Endothelial cell of umbilical vein (primary cell): ENCODE data around the gene ITGA1. TPM values are rescaled to one million over a fixed set of nuclear protein-coding genes. Genes with fewer than 3 reads are reported as not detected.

Experiments
- BruUV-seq: library from RNA; stranded (reverse); fragments of 400-500 nt; replicated peaks from 2 replicates; lab custom pipeline; 2021; lab: Mats Ljungman, UMichigan
- CTCF ChIA-PET: fragments of 300-600, 350-600 bp; sonication (Branson Sonifier 250); formaldehyde crosslinking; loops from one replicate; lab custom pipeline; 2021; ENCODE audit warnings: antibody characterized with exemption, inconsistent platforms; lab: Charles Lee
- POLR2A ChIA-PET: fragments of 300-600, 350-600 bp; sonication (Branson Sonifier 250); formaldehyde crosslinking; loops from one replicate; lab custom pipeline; 2021; ENCODE audit warnings: antibody characterized with exemption, inconsistent platforms; lab: Charles Lee
- DNase-seq: peaks from one replicate; pipeline ENCODE4 v3.0.0-alpha.2; 2011; ENCODE audit warnings: low read depth, low spot score
- FAIRE-seq: peaks from 2 replicates; lab custom pipeline; 2011; peaks lifted over from hg19 to GRCh38; lab: Jason Lieb, UNC
- H2AFZ ChIP-seq: 2 replicates; pipeline ENCODE4 v1.6.0; 2012; ENCODE audit warnings: low read depth, low read length, control low read depth, inconsistent platforms
- H3K27ac ChIP-seq: 2 replicates; pipeline ENCODE4 v1.5.1; 2011; ENCODE audit warnings: low read depth, mild to moderate bottlenecking, control low read depth, low read length, moderate library complexity; ENCODE audit not compliant: insufficient read depth
- H3K27me3 ChIP-seq, 2 experiments: 2 replicates each; pipeline versions ENCODE4 v1.6.0 to v1.6.1; 2011; ENCODE audit warnings: low read length in 2 of 2, mixed read lengths in 1 of 2; ENCODE audit not compliant: control insufficient read depth in 2 of 2, insufficient read depth in 2 of 2
- H3K36me3 ChIP-seq, 2 experiments: 2 replicates in 1 of 2; 3 replicates in 1 of 2; pipeline ENCODE4 v1.5.1; 2011; ENCODE audit warnings: low read length in 2 of 2, mild to moderate bottlenecking in 1 of 2, moderate library complexity in 1 of 2; ENCODE audit not compliant: control insufficient read depth in 2 of 2, insufficient read depth in 2 of 2; ENCODE audit errors: extremely low read depth in 1 of 2
- H3K4me1 ChIP-seq: 3 replicates; pipeline ENCODE4 v1.5.1; 2011; ENCODE audit warnings: mild to moderate bottlenecking, low read length; ENCODE audit not compliant: control insufficient read depth, insufficient read depth; ENCODE audit errors: extremely low read depth
- H3K4me2 ChIP-seq: 2 replicates; pipeline ENCODE4 v1.6.1; 2011; ENCODE audit warnings: low read length, control low read depth, mixed read lengths; ENCODE audit not compliant: insufficient read depth
- H3K4me3 ChIP-seq, 3 experiments: fragments of 200-600 bp in 1 of 3; sonication (generic), shearing (Covaris generic) in 1 of 3; replicated peaks in 1 of 3; 2 replicates each; pipeline ENCODE4 v1.5.1; 2011 to 2016; ENCODE audit warnings: control low read depth in 3 of 3, low read length in 3 of 3, mild to moderate bottlenecking in 2 of 3, inconsistent platforms in 1 of 3, low read depth in 1 of 3, moderate library complexity in 1 of 3; ENCODE audit not compliant: insufficient read depth in 1 of 3
- H3K79me2 ChIP-seq: 2 replicates; pipeline ENCODE4 v1.6.0; 2012; ENCODE audit warnings: low read length, inconsistent platforms; ENCODE audit not compliant: control insufficient read depth, insufficient read depth
- H3K9ac ChIP-seq: replicated peaks from 2 replicates; pipeline ENCODE3; 2011; ENCODE audit warnings: low read length, control low read depth; ENCODE audit not compliant: insufficient read depth; ENCODE audit errors: extremely low read depth
- H3K9me1 ChIP-seq: replicated peaks from 3 replicates; pipeline ENCODE4 v1.6.0; 2011; ENCODE audit warnings: mild to moderate bottlenecking, low read length; ENCODE audit not compliant: control insufficient read depth, insufficient read depth; ENCODE audit errors: extremely low read depth
- H3K9me3 ChIP-seq: replicated peaks from 2 replicates; pipeline ENCODE4 v1.5.1; 2012; ENCODE audit warnings: low read length, inconsistent platforms; ENCODE audit not compliant: control insufficient read depth, insufficient read depth
- H4K20me1 ChIP-seq: replicated peaks from 2 replicates; pipeline ENCODE3; 2011; ENCODE audit warnings: mild to moderate bottlenecking, low read length; ENCODE audit not compliant: control insufficient read depth, insufficient read depth; ENCODE audit errors: extremely low read depth
- CTCF ChIP-seq, 2 donors: IDR thresholded peaks; 1 replicate in 1 of 2; 2 replicates in 1 of 2; pipeline ENCODE4 v1.5.1; 2011; ENCODE audit warnings: low read length in 2 of 2, mild to moderate bottlenecking in 2 of 2, moderate library complexity in 2 of 2, control low read depth in 1 of 2, inconsistent platforms in 1 of 2, low read depth in 1 of 2; ENCODE audit not compliant: insufficient read depth in 1 of 2; ENCODE audit errors: extremely low read depth in 1 of 2
- EZH2 ChIP-seq: IDR thresholded peaks from 2 replicates; pipeline ENCODE4 v1.6.1; 2012; ENCODE audit warnings: borderline replicate concordance, low read depth, mild to moderate bottlenecking, moderate library complexity, low read length, inconsistent platforms; ENCODE audit not compliant: severe bottlenecking
- FOS ChIP-seq: IDR thresholded peaks from 2 replicates; pipeline ENCODE4 v1.6.1; 2011; ENCODE audit warnings: mild to moderate bottlenecking, low read length, moderate library complexity, borderline replicate concordance; ENCODE audit not compliant: insufficient read depth
- GATA2 ChIP-seq: IDR thresholded peaks from 2 replicates; pipeline ENCODE4 v1.7.0; 2011; ENCODE audit warnings: low read depth, mild to moderate bottlenecking, moderate library complexity, mixed read lengths, low read length; ENCODE audit not compliant: insufficient read length, insufficient read depth
- JUN ChIP-seq: IDR thresholded peaks from 2 replicates; pipeline ENCODE4 v1.6.1; 2011; ENCODE audit warnings: borderline replicate concordance, low read depth; ENCODE audit not compliant: insufficient read length, insufficient read depth
- MAX ChIP-seq: IDR thresholded peaks from 2 replicates; pipeline ENCODE4 v1.6.1; 2011; ENCODE audit not compliant: insufficient read depth, insufficient read length
- MYC ChIP-seq: IDR thresholded peaks from one replicate; pipeline ENCODE4 v1.6.1; 2011; ENCODE audit warnings: mild to moderate bottlenecking, low read depth, low read length
- POLR2A ChIP-seq: IDR thresholded peaks from 2 replicates; pipeline ENCODE4 v1.6.1; 2012; ENCODE audit warnings: low read depth, mild to moderate bottlenecking, control low read depth, low read length
- POLR2AphosphoS5 ChIP-seq: IDR thresholded peaks from 2 replicates; pipeline ENCODE4 v1.6.1; 2012; ENCODE audit warnings: low read depth, mild to moderate bottlenecking, control low read depth, low read length, moderate library complexity; ENCODE audit not compliant: insufficient read depth
- dilution Hi-C: fragments of 300-500 bp; cut with MboI; formaldehyde crosslinking; loops from one replicate; pipeline ENCODE4 v1.15.0; 2019; ENCODE audit warnings: low sequenced_read_pairs; ENCODE audit not compliant: extremely low pct_ligation_motif_present
- intact Hi-C: fragments of 100-400 bp; cut with micrococcal nuclease; formaldehyde crosslinking; loops from one replicate; pipeline ENCODE4 v1.10.0; 2022
- polyA plus RNA-seq, 4 experiments: library from polyadenylated mRNA; depleted of rRNA in 3 of 4; stranded (reverse) in 3 of 4; unstranded in 1 of 4; fragments of >200 nt; gene quantifications; 2 replicates each; pipeline versions ENCODE4 v1.2.1 to v1.2.3, GENCODE V29; 2011 to 2012; ENCODE audit warnings: missing spikeins in 1 of 4
- total RNA-seq: library from RNA; stranded (reverse); gene quantifications from 2 replicates; pipeline ENCODE4 v1.2.3, GENCODE V29; 2021

The ITGA1 gene
- total and polyA plus RNA-seq, 2 donors (not counting 3 experiments of a cell fraction or from before 2014, with no cell fraction given): 0.65 to 1.9 TPM

DNA sequence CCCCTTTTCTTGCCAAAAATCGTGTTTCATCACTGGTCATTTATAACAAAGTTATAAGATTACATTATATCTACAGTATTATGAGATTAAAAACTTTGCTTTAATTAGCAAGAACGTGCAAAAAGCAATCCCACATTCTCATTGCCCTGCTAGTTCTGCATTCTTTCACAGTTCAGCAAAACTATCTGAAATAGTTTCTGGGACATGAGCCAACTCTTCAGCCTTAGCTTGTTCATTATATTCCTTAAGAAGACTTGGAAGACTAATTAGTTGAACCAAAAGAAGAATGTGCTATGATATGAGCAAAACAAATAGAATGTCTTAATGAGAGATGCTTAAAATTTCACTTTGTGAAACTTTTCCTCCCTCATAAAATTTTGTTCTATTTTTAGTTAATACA lies 76.7 kb downstream of the ITGA1 start:
- H3K36me3 ChIP-seq: no peaks in the 10 kb centered on the region
- no peak overlapping the region for H3K4me3 ChIP-seq
- no peak overlapping the region for H3K4me2 ChIP-seq
- POLR2A ChIA-PET: no interaction called here
- no peaks in the 10 kb centered on the region for H4K20me1 ChIP-seq
- no peak for TF ChIP-seq JUN
- no peak for TF ChIP-seq POLR2AphosphoS5
- no peak for TF ChIP-seq FOS
- no peak for TF ChIP-seq POLR2A
- no peak for TF ChIP-seq CTCF (IDR thresholded peaks at IDR 0.05; ENCODE audit: extremely low read depth in 1 of 2, insufficient read depth in 1 of 2, low read depth in 1 of 2, low read length in 2 of 2)
- TF ChIP-seq MAX: no peak
- TF ChIP-seq GATA2: no peak
- TF ChIP-seq EZH2: no peak
- no peak for TF ChIP-seq MYC
- CTCF ChIA-PET: no interaction called here
- no peaks in the 10 kb centered on the region for H3K79me2 ChIP-seq
- no peaks in the 10 kb centered on the region for H3K9me1 ChIP-seq
- FAIRE-seq: peak; percentile 24
- H3K9ac ChIP-seq: no peak overlapping the region
- peak; percentile 55 for DNase-seq
- H3K4me1 ChIP-seq: no peaks in the 10 kb centered on the region
- H3K27me3 ChIP-seq: no peaks in the 10 kb centered on the region
- intact Hi-C loops: no loop called here
- no TSS peak for BruUV-seq
- no peak overlapping the region for H3K27ac ChIP-seq
- no peak overlapping the region for H2AFZ ChIP-seq
- H3K9me3 ChIP-seq: no peaks in the 10 kb centered on the region
- dilution Hi-C loops: no loop called here
